IPS-18a (cell line): Measurements from ENCODE around the gene RETREG2.
"Not testable (repeated sequence)": the region's sequence is repeated elsewhere in the genome, so short reads cannot be mapped to it uniquely, and the experiment has no call there.

Experiments
- H3K27ac ChIP-seq: one replicate; pipeline ENCODE4 v1.5.1; 2013; ENCODE audit warnings: low read length
- H3K27me3 ChIP-seq: one replicate; pipeline ENCODE4 v1.6.1; 2013; ENCODE audit warnings: mild to moderate bottlenecking, low read length; ENCODE audit not compliant: control insufficient read depth, insufficient read depth
- H3K36me3 ChIP-seq: one replicate; pipeline ENCODE4 v1.6.1; 2013; ENCODE audit warnings: low read depth, low read length; ENCODE audit not compliant: control insufficient read depth
- H3K4me1 ChIP-seq: one replicate; pipeline ENCODE4 v1.6.1; 2013; ENCODE audit warnings: low read depth, low read length; ENCODE audit not compliant: control insufficient read depth
- H3K4me3 ChIP-seq: one replicate; pipeline ENCODE4 v1.5.1; 2013; ENCODE audit warnings: low read length
- H3K9ac ChIP-seq: one replicate; pipeline ENCODE4 v1.6.1; 2013; ENCODE audit warnings: mild to moderate bottlenecking, low read length, moderate library complexity
- H3K9me3 ChIP-seq: one replicate; pipeline ENCODE4 v1.6.1; 2013; ENCODE audit warnings: low read depth, low read length; ENCODE audit not compliant: control insufficient read depth

The RETREG2 gene

GRCh38 chr2:219180961-219181360, 2.9 kb downstream of the RETREG2 start:
- Histone ChIP-seq H3K36me3 (peaks cover 29% of the 10 kb centered on the region), H3K9me3 (no peaks in the 10 kb centered on the region), H3K4me3 (no peak overlapping the region), H3K9ac (no peak overlapping the region), H3K4me1 (peaks cover 5% of the 10 kb centered on the region), H3K27ac (no peak overlapping the region), H3K27me3 (no peaks in the 10 kb centered on the region)

- Histone ChIP-seq H3K27me3 (no peaks in the 10 kb centered on the region), H3K36me3 (peaks cover 29% of the 10 kb centered on the region), H3K9me3 (no peaks in the 10 kb centered on the region), H3K4me1 (peaks cover 5% of the 10 kb centered on the region), H3K9ac (no peak overlapping the region), H3K4me3 (no peak overlapping the region), H3K27ac (no peak overlapping the region)
Measured at GRCh38 chr2:219181531-219181930, 3.5 kb downstream of the RETREG2 start.

GRCh38 chr2:219182331-219183150, 4.5 kb downstream of the RETREG2 start:
- H3K36me3 ChIP-seq, result peaks cover 29% of the 10 kb centered on the region
- no peaks in the 10 kb centered on the region for H3K9me3 ChIP-seq
- H3K27ac ChIP-seq, result no peak overlapping the region
- no peak overlapping the region for H3K9ac ChIP-seq
- H3K27me3 ChIP-seq, result no peaks in the 10 kb centered on the region
- H3K4me3 ChIP-seq, result no peak overlapping the region
- H3K4me1 ChIP-seq, result peaks cover 5% of the 10 kb centered on the region

DNA sequence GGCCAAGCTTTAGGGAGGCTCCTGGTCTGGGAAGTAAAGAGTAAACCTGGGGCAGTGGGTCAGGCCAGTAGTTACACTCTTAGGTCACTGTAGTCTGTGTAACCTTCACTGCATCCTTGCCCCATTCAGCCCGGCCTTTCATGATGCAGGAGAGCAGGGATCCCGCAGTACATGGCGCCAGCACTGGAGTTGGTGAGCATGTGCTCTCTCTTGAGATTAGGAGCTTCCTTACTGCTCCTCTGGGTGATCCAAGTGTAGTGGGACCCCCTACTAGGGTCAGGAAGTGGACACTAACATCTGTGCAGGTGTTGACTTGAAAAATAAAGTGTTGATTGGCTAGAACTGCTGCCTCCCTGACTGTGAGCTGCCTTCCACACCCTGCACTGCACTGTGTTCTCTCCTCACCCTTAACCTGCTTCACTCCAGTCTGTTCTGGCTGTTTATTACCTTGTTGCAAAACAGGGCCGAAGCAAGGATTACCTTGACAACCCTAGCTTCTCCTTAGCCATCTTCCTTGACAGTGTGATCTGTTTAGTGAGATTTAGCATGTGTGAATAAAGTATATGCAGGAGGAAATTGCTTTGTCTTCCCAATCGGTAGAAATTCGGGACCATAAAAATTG, 5.2 kb downstream of the RETREG2 start:
- no peak overlapping the region for H3K9ac ChIP-seq
- H3K4me3 ChIP-seq, result no peak overlapping the region
- peaks cover 5% of the 10 kb centered on the region for H3K4me1 ChIP-seq
- no peaks in the 10 kb centered on the region for H3K9me3 ChIP-seq
- H3K27me3 ChIP-seq, result no peaks in the 10 kb centered on the region
- peaks cover 29% of the 10 kb centered on the region for H3K36me3 ChIP-seq
- H3K27ac ChIP-seq, result no peak overlapping the region

GRCh38 chr2:219184121-219184520, 6.0 kb downstream of the RETREG2 start:
- Histone ChIP-seq H3K36me3 (peaks cover 29% of the 10 kb centered on the region), H3K9ac (no peak overlapping the region), H3K27ac (no peak overlapping the region)

DNA sequence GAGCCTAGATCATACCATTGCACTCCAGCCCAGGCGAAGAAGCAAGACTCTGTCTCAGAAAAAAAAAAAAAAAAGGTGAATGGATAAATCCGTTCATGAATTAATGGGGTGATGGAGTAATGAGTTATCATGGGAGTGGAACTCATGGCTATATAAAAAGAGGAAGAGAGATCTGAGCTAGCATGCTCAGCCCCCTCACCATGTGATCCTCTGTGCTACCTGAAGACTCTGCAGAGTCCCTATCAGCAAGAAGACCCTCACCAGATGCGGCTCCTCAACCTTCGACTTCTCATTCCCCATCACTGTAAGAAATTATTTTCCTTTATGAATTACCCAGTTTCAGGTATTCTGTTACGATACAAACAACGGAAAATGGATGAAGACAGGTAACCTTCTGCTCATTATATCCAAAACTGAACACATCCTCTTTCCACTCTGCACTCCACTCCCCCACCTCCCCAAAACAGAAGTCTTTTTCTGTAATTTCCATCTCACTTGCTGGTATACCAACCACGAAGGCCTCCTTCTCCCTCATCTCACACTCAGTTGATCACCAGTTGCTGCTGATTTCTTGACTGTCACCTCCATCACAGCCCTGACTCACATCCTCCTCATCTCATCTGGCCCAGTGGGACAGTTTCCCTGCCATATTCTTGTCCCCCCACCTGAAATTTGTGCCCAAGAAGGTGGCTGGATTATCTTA, 8.8 kb downstream of the RETREG2 start:
- H3K9me3 ChIP-seq, result no peaks in the 10 kb centered on the region
- H3K4me1 ChIP-seq, result no peaks in the 10 kb centered on the region
- H3K4me3 ChIP-seq, result no peak overlapping the region
- no peak overlapping the region for H3K9ac ChIP-seq
- no peak overlapping the region for H3K27ac ChIP-seq
- H3K36me3 ChIP-seq, result peaks cover 11% of the 10 kb centered on the region
- H3K27me3 ChIP-seq, result no peaks in the 10 kb centered on the region

More at GRCh38 chr2:219184121-219184520, 6.0 kb downstream of the RETREG2 start:
- Histone ChIP-seq H3K9me3 (no peaks in the 10 kb centered on the region), H3K4me1 (peaks cover 1% of the 10 kb centered on the region), H3K4me3 (no peak overlapping the region), H3K27me3 (no peaks in the 10 kb centered on the region)

GRCh38 chr2:219197388-219197787, 19.3 kb downstream of the RETREG2 start:
- no peak overlapping the region for H3K9ac ChIP-seq
- no peak overlapping the region for H3K27ac ChIP-seq
- no peaks in the 10 kb centered on the region for H3K9me3 ChIP-seq
- no peak overlapping the region for H3K4me3 ChIP-seq
- no peaks in the 10 kb centered on the region for H3K36me3 ChIP-seq
- no peaks in the 10 kb centered on the region for H3K27me3 ChIP-seq
- no peaks in the 10 kb centered on the region for H3K4me1 ChIP-seq

DNA sequence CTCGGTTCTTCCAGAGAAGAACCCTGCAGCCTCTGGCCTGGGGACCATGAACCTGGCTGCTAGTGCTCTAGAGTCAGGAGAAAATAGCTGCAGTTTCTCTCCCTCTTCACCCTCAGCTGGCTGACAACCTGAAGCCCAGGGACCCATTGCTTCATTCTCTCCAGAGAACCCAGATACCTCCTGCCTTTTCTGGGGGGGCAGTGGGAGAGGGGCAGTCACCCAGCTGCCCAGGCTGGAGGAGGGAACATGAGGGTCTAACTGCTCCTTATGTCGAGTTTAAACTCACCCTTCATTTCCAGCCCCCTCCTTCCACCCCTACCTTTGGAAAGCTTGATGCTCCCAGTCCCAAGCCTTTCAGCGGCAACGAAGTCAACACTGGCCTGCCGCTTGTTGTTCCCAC, 20.9 kb downstream of the RETREG2 start:
- Histone ChIP-seq H3K27ac (no peak overlapping the region), H3K36me3 (no peaks in the 10 kb centered on the region), H3K27me3 (no peaks in the 10 kb centered on the region), H3K4me3 (no peak overlapping the region), H3K9ac (no peak overlapping the region), H3K9me3 (no peaks in the 10 kb centered on the region), H3K4me1 (no peaks in the 10 kb centered on the region)

DNA sequence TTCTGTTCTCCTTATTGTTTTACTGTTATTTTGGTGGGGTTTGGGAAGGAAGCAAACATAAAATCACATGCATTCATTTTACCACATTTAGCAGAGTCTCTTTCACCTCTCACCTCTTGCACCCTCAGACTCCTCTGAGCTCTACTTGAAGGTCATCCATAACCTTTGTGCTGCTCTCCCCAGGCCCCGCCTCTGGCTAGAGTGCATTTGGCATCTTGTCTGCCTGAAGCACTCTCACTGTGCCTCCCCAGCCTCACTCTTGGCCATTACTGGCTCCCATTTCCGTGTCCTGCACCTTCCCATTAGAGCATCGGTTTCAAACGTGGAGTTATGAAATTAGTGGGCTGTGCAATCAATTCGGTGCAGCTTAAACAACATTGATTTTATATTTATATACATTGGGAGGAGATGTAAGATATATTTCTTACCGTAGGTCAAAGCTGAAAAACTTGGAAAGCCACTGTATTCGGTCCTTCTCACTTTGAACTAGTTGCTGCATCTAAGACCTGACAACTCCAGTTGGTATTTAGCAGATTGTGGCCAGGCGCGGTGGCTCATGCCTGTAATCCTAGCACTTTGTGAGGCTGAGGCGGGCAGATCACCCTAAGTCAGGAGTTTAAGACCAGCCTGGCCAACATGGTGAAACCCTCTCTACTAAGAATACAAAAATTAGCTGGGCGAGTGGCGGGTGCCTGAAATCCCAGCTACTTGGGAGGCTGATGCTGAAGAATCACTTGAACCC, 21.6 kb downstream of the RETREG2 start:
- Histone ChIP-seq H3K27ac (no peak overlapping the region), H3K4me1 (no peaks in the 10 kb centered on the region), H3K9ac (no peak overlapping the region), H3K27me3 (no peaks in the 10 kb centered on the region), H3K9me3 (no peaks in the 10 kb centered on the region), H3K36me3 (no peaks in the 10 kb centered on the region), H3K4me3 (no peak overlapping the region)

GRCh38 chr2:219200502-219201326, 22.6 kb downstream of the RETREG2 start:
- H3K27ac ChIP-seq, H3K36me3 ChIP-seq, H3K9me3 ChIP-seq, H3K27me3 ChIP-seq, H3K4me3 ChIP-seq, H3K9ac ChIP-seq, H3K4me1 ChIP-seq: not testable (repeated sequence)
